Renal cortical epithelial cell (primary cell): ENCODE measurements around the gene POMGNT2. TPM values are rescaled to one million over a fixed set of nuclear protein-coding genes. Genes with fewer than 3 reads are reported as not detected.
"Not testable (repeated sequence)": the region's sequence is repeated elsewhere in the genome, so short reads cannot be mapped to it uniquely, and the experiment has no call there.

Source experiments
- DNase-seq: peaks from one replicate; pipeline ENCODE4 v3.0.0-alpha.2; 2011; ENCODE audit warnings: low read depth
- total RNA-seq: library from RNA; depleted of rRNA; stranded (reverse); fragments of >200 nt; gene quantifications from 2 replicates; pipeline ENCODE4 v1.2.3, GENCODE V29; 2014

The POMGNT2 gene
- total RNA-seq, 1 donor from 2014 or later: 22.4 TPM

GRCh38 chr3:43075904-43076661 is 29.8 kb downstream of the POMGNT2 start:
- DNase-seq: no peak

GRCh38 chr3:43074901-43075689 is 30.8 kb downstream of the POMGNT2 start:
- DNase-seq: no peak

- no peak for DNase-seq
Observed at GRCh38 chr3:43074482-43074881, 31.4 kb downstream of the POMGNT2 start.

GRCh38 chr3:43073836-43074220 is 32.1 kb downstream of the POMGNT2 start:
- no peak for DNase-seq

GRCh38 chr3:43073116-43073835 is 32.6 kb downstream of the POMGNT2 start:
- no peak for DNase-seq

GRCh38 chr3:43072361-43072760 is 33.5 kb downstream of the POMGNT2 start:
- DNase-seq: no peak

GRCh38 chr3:43071313-43071893 is 34.5 kb downstream of the POMGNT2 start:
- DNase-seq: no peak

GRCh38 chr3:43070670-43071069 is 35.2 kb downstream of the POMGNT2 start:
- DNase-seq: not testable (repeated sequence)

GRCh38 chr3:43063114-43063513 is 42.8 kb downstream of the POMGNT2 start:
- DNase-seq: no peak

- no peak for DNase-seq
Observed at GRCh38 chr3:43062564-43063040, 43.3 kb downstream of the POMGNT2 start.

- no peak for DNase-seq
Observed at GRCh38 chr3:43062040-43062563, 43.8 kb downstream of the POMGNT2 start.

- no peak for DNase-seq
Observed at GRCh38 chr3:43061101-43061895, 44.6 kb downstream of the POMGNT2 start.

- no peak for DNase-seq
Observed at GRCh38 chr3:43059456-43059855, 46.4 kb downstream of the POMGNT2 start.

GRCh38 chr3:43055806-43056770 is 49.8 kb downstream of the POMGNT2 start:
- DNase-seq: no peak

- no peak for DNase-seq
Observed at GRCh38 chr3:43055393-43055792, 50.5 kb downstream of the POMGNT2 start.

- no peak for DNase-seq
Observed at GRCh38 chr3:43054754-43055153, 51.1 kb downstream of the POMGNT2 start.

GRCh38 chr3:43053291-43053690 is 52.6 kb downstream of the POMGNT2 start:
- DNase-seq: no peak

GRCh38 chr3:43048470-43048869 is 57.4 kb downstream of the POMGNT2 start:
- no peak for DNase-seq

GRCh38 chr3:43046583-43046982 is 59.3 kb downstream of the POMGNT2 start:
- no peak for DNase-seq

- DNase-seq: not testable (repeated sequence)
Observed at GRCh38 chr3:43045079-43045478, 60.8 kb downstream of the POMGNT2 start.
